ENCODE data around the gene TMCC1.

TMCC1 gene

GRCh38 chr3:129632977-129633376 lies 260.5 kb downstream of the TMCC1 start:
- Histone ChIP-seq H2AK5ac (ENCODE audit: low read length, severe bottlenecking) (no peak overlapping the region), H2BK15ac (ENCODE audit: low read depth, poor library complexity, severe bottlenecking) (no peak overlapping the region), H3K4me3 (ENCODE audit: insufficient read depth in 1 of 2, low read depth in 1 of 2, low read length in 2 of 2) (no peak overlapping the region), H3K14ac (ENCODE audit: low read length in 2 of 2) (no peak overlapping the region), H3K4ac (ENCODE audit: low read depth in 1 of 2, low read length in 2 of 2) (no peak overlapping the region), H3K23ac (ENCODE audit: low read length in 2 of 2) (no peak overlapping the region), H3K9ac (ENCODE audit: low read length) (no peak overlapping the region), H4K8ac (ENCODE audit: low read length) (no peak overlapping the region), H4K91ac (ENCODE audit: low read length) (no peak overlapping the region), H2BK120ac (ENCODE audit: low read depth, low read length) (no peak overlapping the region), H3K36me3 (ENCODE audit: control insufficient read depth in 1 of 2, insufficient read depth in 2 of 2, low read depth in 1 of 2, low read length in 2 of 2) (no peaks in the 10 kb centered on the region), H3K27ac (ENCODE audit: low read length, poor library complexity, severe bottlenecking) (no peak overlapping the region), H2AFZ (ENCODE audit: low read depth, low read length) (no peak overlapping the region), H3K4me1 (ENCODE audit: control insufficient read depth, insufficient read depth, low read depth, low read length) (no peaks in the 10 kb centered on the region), H3K9me3 (ENCODE audit: control insufficient read depth, low read length) (peaks cover 13% of the 10 kb centered on the region), H3K18ac (ENCODE audit: low read depth in 1 of 2, low read length in 2 of 2) (no peak overlapping the region), H3K27me3 (ENCODE audit: control insufficient read depth in 1 of 2, insufficient read depth in 1 of 2, low read length in 2 of 2) (no peaks in the 10 kb centered on the region), H3K4me2 (ENCODE audit: low read length, poor library complexity, severe bottlenecking) (no peak overlapping the region), H3K79me1 (replicated peaks; ENCODE audit: low read length, poor library complexity, severe bottlenecking) (no peaks in the 10 kb centered on the region), H2BK12ac (ENCODE audit: low read length in 2 of 2) (no peak overlapping the region), H2BK5ac (ENCODE audit: low read depth, low read length, poor library complexity, severe bottlenecking) (no peak overlapping the region)
- DNase-seq: no peak
- WGBS: 97% methylated on average over 10 of the region's 10 CpGs

GRCh38 chr3:129632556-129632955 lies 261.0 kb downstream of the TMCC1 start:
- no peaks in the 10 kb centered on the region for H3K36me3 ChIP-seq (ENCODE audit: control insufficient read depth in 1 of 2, insufficient read depth in 2 of 2, low read depth in 1 of 2, low read length in 2 of 2)
- H3K18ac ChIP-seq (ENCODE audit: low read depth in 1 of 2, low read length in 2 of 2): no peak overlapping the region
- no peak overlapping the region for H3K9ac ChIP-seq (ENCODE audit: low read length)
- H3K27me3 ChIP-seq (ENCODE audit: control insufficient read depth in 1 of 2, insufficient read depth in 1 of 2, low read length in 2 of 2): no peaks in the 10 kb centered on the region
- H2AK5ac ChIP-seq (ENCODE audit: low read length, severe bottlenecking): no peak overlapping the region
- no peaks in the 10 kb centered on the region for H3K79me1 ChIP-seq (replicated peaks; ENCODE audit: low read length, poor library complexity, severe bottlenecking)
- H2BK120ac ChIP-seq (ENCODE audit: low read depth, low read length): no peak overlapping the region
- no peak for DNase-seq
- H2BK5ac ChIP-seq (ENCODE audit: low read depth, low read length, poor library complexity, severe bottlenecking): no peak overlapping the region
- no peak overlapping the region for H3K27ac ChIP-seq (ENCODE audit: low read length, poor library complexity, severe bottlenecking)
- peaks cover 13% of the 10 kb centered on the region for H3K9me3 ChIP-seq (ENCODE audit: control insufficient read depth, low read length)
- H2BK15ac ChIP-seq (ENCODE audit: low read depth, poor library complexity, severe bottlenecking): no peak overlapping the region
- H3K4me1 ChIP-seq (ENCODE audit: control insufficient read depth, insufficient read depth, low read depth, low read length): peaks cover 2% of the 10 kb centered on the region
- no peak overlapping the region for H3K23ac ChIP-seq (ENCODE audit: low read length in 2 of 2)
- H3K4me2 ChIP-seq (ENCODE audit: low read length, poor library complexity, severe bottlenecking): no peak overlapping the region
- peak overlapping the region; percentile 18 for H4K91ac ChIP-seq (ENCODE audit: low read length)
- no peak overlapping the region for H4K8ac ChIP-seq (ENCODE audit: low read length)
- no peak overlapping the region for H2AFZ ChIP-seq (ENCODE audit: low read depth, low read length)
- no peak overlapping the region for H2BK12ac ChIP-seq (ENCODE audit: low read length in 2 of 2)
- H3K14ac ChIP-seq (ENCODE audit: low read length in 2 of 2): no peak overlapping the region
- 91% methylated on average over 11 of the region's 11 CpGs for WGBS
- no peak overlapping the region for H3K4me3 ChIP-seq (ENCODE audit: insufficient read depth in 1 of 2, low read depth in 1 of 2, low read length in 2 of 2)
- no peak overlapping the region for H3K4ac ChIP-seq (ENCODE audit: low read depth in 1 of 2, low read length in 2 of 2)

- H3K27me3 ChIP-seq (ENCODE audit: control insufficient read depth in 1 of 2, insufficient read depth in 1 of 2, low read length in 2 of 2): no peaks in the 10 kb centered on the region
- H4K8ac ChIP-seq (ENCODE audit: low read length): no peak overlapping the region
- peaks cover 13% of the 10 kb centered on the region for H3K9me3 ChIP-seq (ENCODE audit: control insufficient read depth, low read length)
- no peaks in the 10 kb centered on the region for H3K36me3 ChIP-seq (ENCODE audit: control insufficient read depth in 1 of 2, insufficient read depth in 2 of 2, low read depth in 1 of 2, low read length in 2 of 2)
- no peak overlapping the region for H2BK15ac ChIP-seq (ENCODE audit: low read depth, poor library complexity, severe bottlenecking)
- no peak overlapping the region for H3K27ac ChIP-seq (ENCODE audit: low read length, poor library complexity, severe bottlenecking)
- no peak overlapping the region for H3K9ac ChIP-seq (ENCODE audit: low read length)
- H4K91ac ChIP-seq (ENCODE audit: low read length): no peak overlapping the region
- H3K79me1 ChIP-seq (replicated peaks; ENCODE audit: low read length, poor library complexity, severe bottlenecking): no peaks in the 10 kb centered on the region
- H2AFZ ChIP-seq (ENCODE audit: low read depth, low read length): no peak overlapping the region
- H2BK120ac ChIP-seq (ENCODE audit: low read depth, low read length): no peak overlapping the region
- H3K4me2 ChIP-seq (ENCODE audit: low read length, poor library complexity, severe bottlenecking): no peak overlapping the region
- no peak overlapping the region for H3K4ac ChIP-seq (ENCODE audit: low read depth in 1 of 2, low read length in 2 of 2)
- H2BK12ac ChIP-seq (ENCODE audit: low read length in 2 of 2): no peak overlapping the region
- H2AK5ac ChIP-seq (ENCODE audit: low read length, severe bottlenecking): no peak overlapping the region
- peaks cover 6% of the 10 kb centered on the region for H3K4me1 ChIP-seq (ENCODE audit: control insufficient read depth, insufficient read depth, low read depth, low read length)
- no peak for DNase-seq
- H3K18ac ChIP-seq (ENCODE audit: low read depth in 1 of 2, low read length in 2 of 2): no peak overlapping the region
- no peak overlapping the region for H3K23ac ChIP-seq (ENCODE audit: low read length in 2 of 2)
- whole genome bisulfite sequencing: 89% methylated on average over 9 of the region's 9 CpGs
- H3K4me3 ChIP-seq (ENCODE audit: insufficient read depth in 1 of 2, low read depth in 1 of 2, low read length in 2 of 2): no peak overlapping the region
- no peak overlapping the region for H2BK5ac ChIP-seq (ENCODE audit: low read depth, low read length, poor library complexity, severe bottlenecking)
- H3K14ac ChIP-seq (ENCODE audit: low read length in 2 of 2): no peak overlapping the region
Measured at GRCh38 chr3:129632056-129632455, 261.5 kb downstream of the TMCC1 start.

- H4K8ac ChIP-seq (ENCODE audit: low read length): no peak overlapping the region
- WGBS: 91% methylated on average over 5 of the region's 6 CpGs
- H2AFZ ChIP-seq (ENCODE audit: low read depth, low read length): no peak overlapping the region
- H3K27ac ChIP-seq (ENCODE audit: low read length, poor library complexity, severe bottlenecking): no peak overlapping the region
- no peak overlapping the region for H2BK12ac ChIP-seq (ENCODE audit: low read length in 2 of 2)
- no peak overlapping the region for H3K18ac ChIP-seq (ENCODE audit: low read depth in 1 of 2, low read length in 2 of 2)
- H2BK120ac ChIP-seq (ENCODE audit: low read depth, low read length): no peak overlapping the region
- no peaks in the 10 kb centered on the region for H3K36me3 ChIP-seq (ENCODE audit: control insufficient read depth in 1 of 2, insufficient read depth in 2 of 2, low read depth in 1 of 2, low read length in 2 of 2)
- H3K4ac ChIP-seq (ENCODE audit: low read depth in 1 of 2, low read length in 2 of 2): no peak overlapping the region
- H3K79me1 ChIP-seq (replicated peaks; ENCODE audit: low read length, poor library complexity, severe bottlenecking): no peaks in the 10 kb centered on the region
- no peak overlapping the region for H2BK5ac ChIP-seq (ENCODE audit: low read depth, low read length, poor library complexity, severe bottlenecking)
- H3K4me1 ChIP-seq (ENCODE audit: control insufficient read depth, insufficient read depth, low read depth, low read length): peaks cover 28% of the 10 kb centered on the region
- H2BK15ac ChIP-seq (ENCODE audit: low read depth, poor library complexity, severe bottlenecking): no peak overlapping the region
- peak overlapping the region; percentile 28 for H3K9ac ChIP-seq (ENCODE audit: low read length)
- H3K4me2 ChIP-seq (ENCODE audit: low read length, poor library complexity, severe bottlenecking): no peak overlapping the region
- H3K9me3 ChIP-seq (ENCODE audit: control insufficient read depth, low read length): no peaks in the 10 kb centered on the region
- no peaks in the 10 kb centered on the region for H3K27me3 ChIP-seq (ENCODE audit: control insufficient read depth in 1 of 2, insufficient read depth in 1 of 2, low read length in 2 of 2)
- H3K4me3 ChIP-seq (ENCODE audit: insufficient read depth in 1 of 2, low read depth in 1 of 2, low read length in 2 of 2): no peak overlapping the region
- H2AK5ac ChIP-seq (ENCODE audit: low read length, severe bottlenecking): peak overlapping the region; percentile 8
- DNase-seq: no peak
- no peak overlapping the region for H3K14ac ChIP-seq (ENCODE audit: low read length in 2 of 2)
- no peak overlapping the region for H3K23ac ChIP-seq (ENCODE audit: low read length in 2 of 2)
- H4K91ac ChIP-seq (ENCODE audit: low read length): no peak overlapping the region
Measured at GRCh38 chr3:129629011-129629410, 264.5 kb downstream of the TMCC1 start.
